AG09309 (cell line): Measurements from ENCODE around the gene ZNF497.
"Not testable (repeated sequence)": the region's sequence is repeated elsewhere in the genome, so short reads cannot be mapped to it uniquely, and the experiment has no call there.

Source experiments
- DNase-seq: peaks from one replicate; pipeline ENCODE4 v3.0.0-alpha.2; 2010; ENCODE audit warnings: low read depth
- H3K4me3 ChIP-seq: 2 replicates; pipeline ENCODE4 v1.5.1; 2011; ENCODE audit warnings: mild to moderate bottlenecking, low read depth, low read length, moderate library complexity; ENCODE audit not compliant: control insufficient read depth
- CTCF ChIP-seq: IDR thresholded peaks from 2 replicates; pipeline ENCODE4 v1.5.1; 2011; ENCODE audit warnings: mild to moderate bottlenecking, low read depth, low read length, inconsistent platforms; ENCODE audit not compliant: insufficient read depth, control insufficient read depth; ENCODE audit errors: missing control alignments

ZNF497 gene

DNA sequence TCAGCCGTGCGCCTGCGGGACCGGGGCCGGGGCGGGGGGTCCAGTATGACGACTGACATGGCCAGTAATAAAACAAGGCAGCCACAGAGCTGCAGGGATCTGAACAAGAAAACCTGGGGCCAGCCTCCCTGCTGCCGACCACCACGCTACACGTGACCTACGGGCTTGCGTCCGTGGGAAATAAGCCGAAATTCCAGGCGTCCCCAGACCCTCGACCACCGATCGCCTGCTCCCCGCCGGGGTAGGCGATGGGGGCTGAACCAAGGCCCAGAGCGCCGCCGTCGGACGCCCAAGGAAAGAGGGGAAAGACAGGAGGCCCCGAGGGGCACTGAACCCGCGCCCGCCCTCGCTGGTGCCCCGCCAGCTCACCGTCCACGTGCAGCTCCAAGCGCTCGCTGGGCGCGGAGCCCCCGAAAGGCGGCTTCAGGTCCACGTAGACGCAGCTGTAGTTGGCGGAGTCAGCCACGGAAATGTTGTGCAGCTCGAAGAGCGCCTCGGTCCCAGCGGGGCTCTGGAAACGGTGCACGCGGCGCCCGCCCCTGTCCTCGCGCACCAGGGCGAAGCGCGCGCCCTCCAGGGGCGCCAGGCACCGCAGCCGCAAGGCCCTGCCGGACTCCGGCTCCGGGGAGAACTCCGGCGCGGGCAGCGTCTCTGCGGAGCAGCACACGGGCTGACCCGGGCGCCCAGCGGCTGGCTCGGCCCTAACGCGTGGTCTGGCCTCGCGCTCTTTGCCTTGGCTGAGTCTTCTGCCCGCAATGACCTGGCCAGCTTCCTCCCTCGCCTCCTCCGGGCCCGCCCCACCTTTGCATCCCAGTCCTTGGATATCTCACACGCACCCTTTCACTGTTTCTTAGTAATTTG is 12.3 kb downstream of the ZNF497 start:
- no peak for DNase-seq
- TF ChIP-seq CTCF: no peak
- H3K4me3 ChIP-seq: no peak overlapping the region

DNA sequence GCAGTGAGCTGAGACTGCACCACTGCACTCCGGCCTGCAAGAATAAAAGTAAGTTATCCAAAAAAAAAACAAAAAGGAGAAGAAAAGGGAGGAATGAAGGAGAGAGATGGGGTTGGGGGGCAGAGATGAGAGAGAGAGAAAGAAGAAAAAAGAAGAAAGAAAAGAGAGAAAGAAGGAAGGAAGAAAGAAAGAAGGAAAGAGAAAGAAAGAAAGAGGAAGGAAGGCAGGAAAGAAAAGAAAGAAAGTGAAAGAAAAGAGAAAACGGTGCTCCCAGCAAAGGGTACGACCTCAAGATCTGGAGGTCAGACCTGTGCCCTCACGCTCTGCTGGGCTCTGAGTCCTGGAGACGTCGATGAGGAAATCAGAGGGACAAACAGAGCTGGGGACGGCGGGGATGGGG is 13.0 kb downstream of the ZNF497 start:
- no peak overlapping the region for H3K4me3 ChIP-seq
- no peak for TF ChIP-seq CTCF
- no peak for DNase-seq

DNA sequence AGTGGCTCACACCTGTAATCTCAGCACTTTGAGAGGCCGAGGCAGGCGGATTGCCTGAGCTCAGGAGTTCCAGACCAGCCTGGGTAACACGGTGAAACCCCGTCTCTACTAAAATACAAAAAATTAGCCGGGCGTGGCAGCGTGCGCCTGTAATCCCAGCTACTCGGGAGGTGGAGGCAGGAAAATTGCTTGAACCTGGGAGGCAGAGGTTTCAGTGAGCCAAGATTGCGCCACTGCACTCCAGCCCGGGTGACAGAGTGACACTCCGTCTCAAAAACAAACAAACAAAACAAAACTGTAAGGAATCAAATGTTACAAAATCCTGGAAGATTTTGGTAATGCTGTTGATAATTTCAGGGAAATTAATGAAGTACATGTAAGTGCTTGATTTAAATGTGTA is 14.5 kb downstream of the ZNF497 start:
- H3K4me3 ChIP-seq: peak overlapping the region; percentile 83
- not testable (repeated sequence) for DNase-seq

DNA sequence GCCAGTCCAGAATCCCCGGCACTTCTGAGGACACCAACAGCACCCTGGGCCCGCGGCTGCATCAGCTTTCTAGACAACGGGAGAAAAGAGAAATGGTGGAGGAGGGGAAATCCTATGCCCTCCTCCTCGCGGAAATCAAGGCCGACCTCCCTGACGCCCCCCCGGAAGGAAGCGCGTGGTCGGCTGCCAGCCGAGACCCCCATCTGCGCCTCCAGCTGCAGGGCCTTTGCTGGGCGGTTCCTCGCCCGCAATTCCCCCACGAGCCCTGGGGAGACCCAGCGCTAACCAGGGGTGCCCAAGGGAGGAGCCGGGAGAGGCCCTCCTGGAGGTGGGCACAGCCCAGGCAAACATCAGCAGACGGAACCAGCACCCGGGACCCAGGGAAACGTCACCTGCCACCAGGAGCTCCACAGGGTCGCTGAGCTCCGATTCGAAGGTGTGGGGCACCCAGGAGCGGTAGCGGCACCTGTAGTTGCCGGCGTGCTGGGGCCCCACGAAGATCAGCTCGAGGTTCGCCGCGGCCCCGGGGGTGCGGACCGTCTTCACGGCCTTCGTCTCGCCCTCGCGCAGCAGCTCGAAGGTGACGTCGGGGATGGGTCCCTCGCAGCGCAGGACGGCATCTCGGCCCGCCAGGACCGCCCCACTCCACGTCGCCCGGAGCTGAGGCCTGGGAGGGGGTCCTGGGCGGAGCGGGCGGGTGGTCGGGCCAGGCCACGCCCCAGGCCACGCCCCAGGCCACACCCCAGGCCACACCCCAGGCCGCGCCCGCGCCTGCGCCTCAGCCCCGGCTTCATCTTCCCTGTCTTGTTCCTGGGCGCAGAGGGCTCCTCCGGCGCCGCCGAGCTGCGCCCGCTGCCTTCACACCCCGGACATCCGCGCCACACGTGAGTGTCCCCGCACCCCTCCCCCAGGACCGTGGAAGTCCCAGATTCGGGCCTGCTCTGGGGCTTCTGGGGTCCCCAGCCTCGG is 15.3 kb downstream of the ZNF497 start:
- TF ChIP-seq CTCF: no peak
- H3K4me3 ChIP-seq: peak overlapping the region; percentile 83
- no peak for DNase-seq

DNA sequence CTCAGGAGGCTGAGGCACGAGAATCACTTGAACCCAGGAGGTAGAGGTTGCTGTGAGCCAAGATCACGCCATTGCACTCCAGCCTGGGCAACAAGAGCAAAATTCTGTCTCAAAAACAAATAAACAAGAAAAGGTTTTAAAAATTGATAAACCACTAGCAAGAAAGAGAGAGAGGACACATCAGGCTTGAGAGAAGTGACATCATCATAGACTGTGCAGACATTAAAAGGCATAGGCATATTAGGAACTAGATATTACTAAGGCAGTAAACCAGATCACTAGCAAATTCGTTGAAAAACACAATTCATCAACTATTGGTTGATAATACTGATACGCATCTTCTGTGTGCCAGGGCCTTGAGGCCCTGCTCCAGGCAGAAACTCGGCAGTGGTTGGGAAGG is 17.0 kb downstream of the ZNF497 start:
- no peak overlapping the region for H3K4me3 ChIP-seq
- no peak for TF ChIP-seq CTCF
- DNase-seq: no peak

GRCh38 chr19:58338825-58339558 is 23.6 kb downstream of the ZNF497 start:
- TF ChIP-seq CTCF: no peak
- H3K4me3 ChIP-seq: no peak overlapping the region
- no peak for DNase-seq
